Trophoblast cell (in vitro differentiated cells and primary cell): ENCODE data around the gene STPG4.

ENCODE experiments used
- DNase-seq, 2 donors: peaks; one replicate each; pipeline ENCODE4 v3.0.0-alpha.2; 2016
- H2AFZ ChIP-seq: 2 replicates; pipeline ENCODE4 v1.6.1; 2013; ENCODE audit warnings: low read length, moderate library complexity, mild to moderate bottlenecking; ENCODE audit not compliant: insufficient read depth, poor library complexity
- H2AK5ac ChIP-seq: 2 replicates; pipeline ENCODE4 v1.6.1; 2013; ENCODE audit warnings: mild to moderate bottlenecking, low read length
- H2BK120ac ChIP-seq: 2 replicates; pipeline ENCODE4 v1.6.1; 2013; ENCODE audit warnings: low read length, mild to moderate bottlenecking, moderate library complexity; ENCODE audit not compliant: insufficient read depth, poor library complexity
- H2BK12ac ChIP-seq: 2 replicates; pipeline ENCODE4 v1.6.1; 2013; ENCODE audit warnings: mild to moderate bottlenecking, low read length, moderate library complexity
- H2BK5ac ChIP-seq: 2 replicates; pipeline ENCODE4 v1.6.1; 2013; ENCODE audit warnings: low read length, low read depth, moderate library complexity, mild to moderate bottlenecking; ENCODE audit not compliant: poor library complexity
- H3K14ac ChIP-seq: 2 replicates; pipeline ENCODE4 v1.6.1; 2013; ENCODE audit warnings: mild to moderate bottlenecking, low read length
- H3K18ac ChIP-seq: 2 replicates; pipeline ENCODE4 v1.6.1; 2013; ENCODE audit warnings: mild to moderate bottlenecking, low read length
- H3K23ac ChIP-seq: 2 replicates; pipeline ENCODE4 v1.6.1; 2013; ENCODE audit warnings: low read length
- H3K27ac ChIP-seq: 2 replicates; pipeline ENCODE4 v1.5.1; 2013; ENCODE audit warnings: low read depth, mild to moderate bottlenecking, inconsistent platforms, low read length, moderate library complexity
- H3K27me3 ChIP-seq: 2 replicates; pipeline ENCODE4 v1.6.1; 2013; ENCODE audit warnings: inconsistent platforms, mild to moderate bottlenecking, low read length, moderate library complexity; ENCODE audit not compliant: insufficient read depth
- H3K36me3 ChIP-seq, 2 experiments: 1 replicate in 1 of 2; 2 replicates in 1 of 2; pipeline ENCODE4 v1.6.1; 2013; ENCODE audit warnings: low read length in 2 of 2, mild to moderate bottlenecking in 2 of 2, moderate library complexity in 1 of 2; ENCODE audit not compliant: insufficient read depth in 2 of 2, control insufficient read depth in 1 of 2
- H3K4ac ChIP-seq: 2 replicates; pipeline ENCODE4 v1.6.1; 2013; ENCODE audit warnings: low read depth, mild to moderate bottlenecking, low read length, moderate library complexity
- H3K4me1 ChIP-seq, 2 experiments: 1 replicate in 1 of 2; 2 replicates in 1 of 2; pipeline ENCODE4 v1.6.1; 2013; ENCODE audit warnings: low read length in 2 of 2, mild to moderate bottlenecking in 2 of 2, moderate library complexity in 1 of 2; ENCODE audit not compliant: insufficient read depth in 2 of 2, control insufficient read depth in 1 of 2
- H3K4me2 ChIP-seq: 2 replicates; pipeline ENCODE4 v1.6.1; 2013; ENCODE audit warnings: inconsistent platforms, mild to moderate bottlenecking, low read length, moderate library complexity
- H3K4me3 ChIP-seq: 2 replicates; pipeline ENCODE4 v1.5.1; 2013; ENCODE audit warnings: mild to moderate bottlenecking, low read depth, low read length, inconsistent platforms
- H3K79me1 ChIP-seq: one replicate; pipeline ENCODE4 v1.6.1; 2013; ENCODE audit warnings: low read length
- H3K79me2 ChIP-seq: 2 replicates; pipeline ENCODE4 v1.6.1; 2013; ENCODE audit warnings: low read length, mild to moderate bottlenecking; ENCODE audit not compliant: control insufficient read depth, insufficient read depth, poor library complexity
- H3K9ac ChIP-seq: 2 replicates; pipeline ENCODE4 v1.6.1; 2013; ENCODE audit warnings: mild to moderate bottlenecking, low read length
- H3K9me3 ChIP-seq: 2 replicates; pipeline ENCODE4 v1.6.1; 2013; ENCODE audit warnings: low read depth, mild to moderate bottlenecking, control low read depth, inconsistent platforms, low read length; ENCODE audit not compliant: insufficient read depth
- H4K12ac ChIP-seq: 2 replicates; pipeline ENCODE4 v1.6.1; 2013; ENCODE audit warnings: low read depth, mild to moderate bottlenecking, low read length, moderate library complexity
- H4K8ac ChIP-seq: 2 replicates; pipeline ENCODE4 v1.6.1; 2013; ENCODE audit warnings: low read depth, mild to moderate bottlenecking, low read length, moderate library complexity
- H4K91ac ChIP-seq: one replicate; pipeline ENCODE4 v1.6.1; 2013; ENCODE audit warnings: low read depth, mild to moderate bottlenecking, low read length, moderate library complexity
- WGBS: extraction: QIAGEN DNeasy Blood & Tissue Kit; methylation state at CpG from one replicate; pipeline ENCODE4 v1.1.7; 2013; ENCODE audit warnings: missing lambda C conversion rate; ENCODE audit not compliant: insufficient read length, insufficient coverage; ENCODE audit errors: extremely low coverage; 5-methylcytosine and 5-hydroxymethylcytosine counted together

The STPG4 gene

GRCh38 chr2:47054868-47055267 lies 100.2 kb downstream of the STPG4 start:
- no peak overlapping the region for H3K4me3 ChIP-seq
- H4K12ac ChIP-seq = no peak overlapping the region
- no peak overlapping the region for H3K14ac ChIP-seq
- no peak overlapping the region for H2BK5ac ChIP-seq
- H3K79me2 ChIP-seq = no peaks in the 10 kb centered on the region
- peaks cover 24 to 42% of the 10 kb centered on the region in 2 experiments for H3K36me3 ChIP-seq
- peaks cover 4% of the 10 kb centered on the region for H3K79me1 ChIP-seq
- H3K4me1 ChIP-seq = peaks cover 10 to 20% of the 10 kb centered on the region in 2 experiments
- H2AK5ac ChIP-seq = no peak overlapping the region
- H3K27me3 ChIP-seq = no peaks in the 10 kb centered on the region
- no peak overlapping the region for H4K8ac ChIP-seq
- H3K27ac ChIP-seq = no peak overlapping the region
- H4K91ac ChIP-seq = no peak overlapping the region
- no peak overlapping the region for H3K9ac ChIP-seq
- H3K9me3 ChIP-seq = no peaks in the 10 kb centered on the region
- no peak overlapping the region for H2BK12ac ChIP-seq
- no peak overlapping the region for H3K4me2 ChIP-seq
- H3K4ac ChIP-seq = no peak overlapping the region
- no CpG with 5 or more reads among the region's 4 CpGs for WGBS
- H3K18ac ChIP-seq = no peak overlapping the region
- no peak overlapping the region for H3K23ac ChIP-seq
- no peak for DNase-seq
- H2AFZ ChIP-seq = no peak overlapping the region
- no peak overlapping the region for H2BK120ac ChIP-seq

DNA sequence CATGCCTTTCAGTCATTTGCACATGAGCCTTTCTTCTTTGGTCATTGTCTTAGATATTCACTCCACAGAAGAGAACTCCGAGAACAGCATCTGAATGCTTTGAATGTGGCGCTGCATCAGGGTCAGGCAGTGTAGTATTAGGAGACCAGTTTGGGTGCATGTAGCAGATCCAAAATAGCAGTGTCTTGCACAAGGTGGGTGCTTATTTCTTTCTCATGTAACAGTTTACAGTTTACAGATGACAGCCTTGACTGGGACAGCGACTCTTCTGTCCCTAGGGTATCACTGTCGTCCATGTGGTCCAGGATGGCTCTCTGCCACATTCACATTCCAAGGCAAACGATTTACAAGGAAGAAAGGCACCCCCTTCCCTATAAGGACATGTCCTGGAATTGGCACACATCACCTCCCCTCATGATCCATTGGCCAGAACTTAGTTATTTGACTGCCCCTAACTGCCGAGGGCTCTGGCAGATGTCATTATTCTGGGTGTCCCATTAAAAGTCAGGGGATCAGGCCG lies 101.0 kb downstream of the STPG4 start:
- H3K79me2 ChIP-seq = no peaks in the 10 kb centered on the region
- peaks cover 23 to 47% of the 10 kb centered on the region in 2 experiments for H3K36me3 ChIP-seq
- WGBS = no CpG with 5 or more reads among the region's 7 CpGs
- no peak overlapping the region for H3K9ac ChIP-seq
- H3K79me1 ChIP-seq = peaks cover 4% of the 10 kb centered on the region
- no peak overlapping the region for H4K8ac ChIP-seq
- no peaks in the 10 kb centered on the region for H3K27me3 ChIP-seq
- no peak overlapping the region for H2BK120ac ChIP-seq
- H2BK5ac ChIP-seq = no peak overlapping the region
- H3K14ac ChIP-seq = no peak overlapping the region
- H2AFZ ChIP-seq = no peak overlapping the region
- no peak for DNase-seq
- H3K4ac ChIP-seq = no peak overlapping the region
- no peak overlapping the region for H4K12ac ChIP-seq
- no peak overlapping the region for H2BK12ac ChIP-seq
- no peak overlapping the region for H4K91ac ChIP-seq
- no peaks in the 10 kb centered on the region for H3K9me3 ChIP-seq
- no peak overlapping the region for H3K4me2 ChIP-seq
- no peak overlapping the region for H3K4me3 ChIP-seq
- no peak overlapping the region for H3K27ac ChIP-seq
- H2AK5ac ChIP-seq = no peak overlapping the region
- peaks cover 10 to 20% of the 10 kb centered on the region in 2 experiments for H3K4me1 ChIP-seq
- no peak overlapping the region for H3K23ac ChIP-seq
- H3K18ac ChIP-seq = no peak overlapping the region

- Histone ChIP-seq H3K27ac (no peak overlapping the region), H3K9me3 (no peaks in the 10 kb centered on the region), H3K79me2 (no peaks in the 10 kb centered on the region), H3K9ac (no peak overlapping the region), H3K4ac (no peak overlapping the region), H4K91ac (no peak overlapping the region), H3K4me3 (no peak overlapping the region), H3K36me3 (peaks cover 23 to 58% of the 10 kb centered on the region in 2 experiments), H2BK120ac (no peak overlapping the region), H2BK12ac (no peak overlapping the region), H2AK5ac (no peak overlapping the region), H4K12ac (no peak overlapping the region), H3K79me1 (no peaks in the 10 kb centered on the region), H3K4me2 (no peak overlapping the region), H3K14ac (no peak overlapping the region), H3K4me1 (peaks cover 9 to 17% of the 10 kb centered on the region in 2 experiments), H3K27me3 (no peaks in the 10 kb centered on the region), H2BK5ac (no peak overlapping the region), H2AFZ (no peak overlapping the region), H4K8ac (no peak overlapping the region), H3K18ac (no peak overlapping the region), H3K23ac (no peak overlapping the region)
- DNase-seq = no peak
- WGBS = no CpG with 5 or more reads among the region's 7 CpGs
These were observed 102.3 kb downstream of the STPG4 start for GRCh38 chr2:47052847-47053246.

- Histone ChIP-seq H4K8ac (no peak overlapping the region), H2BK120ac (no peak overlapping the region), H2BK5ac (no peak overlapping the region), H3K9ac (no peak overlapping the region), H2AFZ (no peak overlapping the region), H3K4me2 (no peak overlapping the region), H2AK5ac (no peak overlapping the region), H3K4me3 (no peak overlapping the region), H4K91ac (no peak overlapping the region), H3K18ac (no peak overlapping the region), H3K14ac (no peak overlapping the region), H3K36me3 (peaks cover 30 to 68% of the 10 kb centered on the region in 2 experiments), H3K9me3 (no peaks in the 10 kb centered on the region), H3K23ac (no peak overlapping the region), H3K4me1 (peaks cover 3 to 5% of the 10 kb centered on the region in 2 experiments), H3K79me1 (no peaks in the 10 kb centered on the region), H3K27me3 (no peaks in the 10 kb centered on the region), H3K27ac (no peak overlapping the region), H3K4ac (no peak overlapping the region), H4K12ac (no peak overlapping the region), H2BK12ac (no peak overlapping the region), H3K79me2 (no peaks in the 10 kb centered on the region)
- no peak for DNase-seq
- no CpG with 5 or more reads among the region's 12 CpGs for WGBS
These were observed 103.5 kb downstream of the STPG4 start for GRCh38 chr2:47051562-47051961.
